Measurements from ENCODE around the gene TBC1D20. TPM values are rescaled to one million over a fixed set of nuclear protein-coding genes. Genes with fewer than 3 reads are reported as not detected.

The TBC1D20 gene
- total and polyA plus RNA-seq, 7 donors = 16.6 to 31.4 (median 28.3) TPM

GRCh38 chr20:402898-403581, 59.3 kb downstream of the TBC1D20 start:
- TF ChIP-seq CTCF (IDR thresholded peaks at IDR 0.05) = no peak
- Histone ChIP-seq H3K4me3 (no peak overlapping the region), H3K9me3 (no peaks in the 10 kb centered on the region), H3K27ac (no peak overlapping the region), H3K27me3 (ENCODE audit: insufficient read depth in 3 of 3, low read length in 2 of 3) (no peaks in the 10 kb centered on the region), H3K4me1 (peaks cover 8% of the 10 kb centered on the region), H3K36me3 (ENCODE audit: insufficient read depth in 1 of 2, low read depth in 1 of 2) (no peaks in the 10 kb centered on the region)
- intact Hi-C loops (cut with DNase I) = loop anchor here in 1 of 2 donors (10.0 kb wide), 2 partner anchors 72 to 142 kb away; partner anchors contain the start of gene CSNK2A1
- no peak for DNase-seq
- WGBS, 3 donors = 86 to 99% (median 94%) methylated on average over 6 of the region's 6 CpGs
- no peak for ATAC-seq

- ATAC-seq (no peak), DNase-seq (no peak)
- no peak overlapping the region for H3K4me3 ChIP-seq
- no peak overlapping the region for H3K27ac ChIP-seq
- no peaks in the 10 kb centered on the region for H3K9me3 ChIP-seq
- peaks cover 7% of the 10 kb centered on the region for H3K4me1 ChIP-seq
- no peaks in the 10 kb centered on the region for H3K27me3 ChIP-seq (ENCODE audit: insufficient read depth in 3 of 3, low read length in 2 of 3)
- intact Hi-C loops (cut with DNase I) = loop anchor here in 1 of 2 donors (10.0 kb wide), 2 partner anchors 72 to 142 kb away; partner anchors contain the start of gene CSNK2A1
- 94 to 95% (median 94%) methylated on average over 2 of the region's 2 CpGs for WGBS, 3 donors
- H3K36me3 ChIP-seq (ENCODE audit: insufficient read depth in 1 of 2, low read depth in 1 of 2) = no peaks in the 10 kb centered on the region
- TF ChIP-seq CTCF (IDR thresholded peaks at IDR 0.05) = no peak
Measured at GRCh38 chr20:402496-402885, 59.8 kb downstream of the TBC1D20 start.

GRCh38 chr20:401682-402495, 60.4 kb downstream of the TBC1D20 start:
- H3K27ac ChIP-seq = no peak overlapping the region
- peaks cover 1% of the 10 kb centered on the region for H3K4me1 ChIP-seq
- TF ChIP-seq CTCF (IDR thresholded peaks at IDR 0.05) = no peak
- intact Hi-C loops (cut with DNase I) = loop anchor here in 1 of 2 donors (10.0 kb wide), 2 partner anchors 73 to 143 kb away; partner anchors contain the start of gene CSNK2A1
- DNase-seq (no peak), ATAC-seq (no peak)
- no peaks in the 10 kb centered on the region for H3K36me3 ChIP-seq (ENCODE audit: insufficient read depth in 1 of 2, low read depth in 1 of 2)
- no peaks in the 10 kb centered on the region for H3K9me3 ChIP-seq
- 81 to 84% (median 81%) methylated on average over 9 of the region's 9 CpGs for WGBS, 3 donors
- H3K27me3 ChIP-seq (ENCODE audit: insufficient read depth in 3 of 3, low read length in 2 of 3) = no peaks in the 10 kb centered on the region
- H3K4me3 ChIP-seq = no peak overlapping the region

GRCh38 chr20:400454-401275, 61.7 kb downstream of the TBC1D20 start:
- Histone ChIP-seq H3K27ac (no peak overlapping the region), H3K9me3 (no peaks in the 10 kb centered on the region), H3K36me3 (ENCODE audit: insufficient read depth in 1 of 2, low read depth in 1 of 2) (peaks cover 0 to 1% of the 10 kb centered on the region in 2 donors), H3K4me3 (no peak overlapping the region), H3K27me3 (ENCODE audit: insufficient read depth in 3 of 3, low read length in 2 of 3) (no peaks in the 10 kb centered on the region), H3K4me1 (no peaks in the 10 kb centered on the region)
- no peak for TF ChIP-seq CTCF (IDR thresholded peaks at IDR 0.05)
- DNase-seq = no peak
- WGBS, 3 donors = 44 to 68% (median 47%) methylated on average over 5 of the region's 5 CpGs
- no peak for ATAC-seq
- intact Hi-C loops (cut with DNase I) = loop anchor here in 1 of 2 donors (10.0 kb wide), 2 partner anchors 74 to 144 kb away; partner anchors contain the start of gene CSNK2A1
